ENCODE data around the gene HM13.
A peak's percentile ranks its signal among the peaks of the same experiment; 100 is the strongest.
"Not testable (repeated sequence)": the region's sequence is repeated elsewhere in the genome, so short reads cannot be mapped to it uniquely, and the experiment has no call there.

The HM13 gene

GRCh38 chr20:31514154-31515071 lies at the start of gene HM13:
HM13 (plus strand) TSS chr20:31514442; CDS start chr20:31514552, 110 bp downstream.
- DNase-seq (ENCODE audit: low spot score) = peak; percentile 88

- not testable (repeated sequence) for DNase-seq (ENCODE audit: low spot score)
Measured at GRCh38 chr20:31470946-31471345, 43.3 kb upstream of the HM13 start.

- no peak for DNase-seq (ENCODE audit: low spot score)
Measured at GRCh38 chr20:31472395-31473330, 41.6 kb upstream of the HM13 start.

GRCh38 chr20:31473331-31474096 lies 40.7 kb upstream of the HM13 start:
- no peak for DNase-seq (ENCODE audit: low spot score)

- no peak for DNase-seq (ENCODE audit: low spot score)
Measured at GRCh38 chr20:31474097-31474436, 40.2 kb upstream of the HM13 start.

GRCh38 chr20:31474758-31475427 lies 39.3 kb upstream of the HM13 start, which contains the start of the genes DEFB124 and REM1:
DEFB124 (minus strand) TSS chr20:31475127; CDS start chr20:31473013, 2,114 bp downstream.
REM1 (plus strand) TSS chr20:31475288; CDS start chr20:31476446, 1,158 bp downstream.
- DNase-seq (ENCODE audit: low spot score) = no peak

GRCh38 chr20:31475472-31476293 lies 38.6 kb upstream of the HM13 start:
- no peak for DNase-seq (ENCODE audit: low spot score)

- no peak for DNase-seq (ENCODE audit: low spot score)
Measured at GRCh38 chr20:31476294-31476585, 38.0 kb upstream of the HM13 start.

- DNase-seq (ENCODE audit: low spot score) = no peak
Measured at GRCh38 chr20:31476643-31477215, 37.5 kb upstream of the HM13 start.

GRCh38 chr20:31484001-31484400 lies 30.2 kb upstream of the HM13 start:
- DNase-seq (ENCODE audit: low spot score) = no peak

- DNase-seq (ENCODE audit: low spot score) = no peak
Measured at GRCh38 chr20:31485450-31486339, 28.5 kb upstream of the HM13 start.

GRCh38 chr20:31488115-31488514 lies 26.1 kb upstream of the HM13 start:
- DNase-seq (ENCODE audit: low spot score) = no peak

- DNase-seq (ENCODE audit: low spot score) = no peak
Measured at GRCh38 chr20:31489152-31489551, 25.1 kb upstream of the HM13 start.

GRCh38 chr20:31490752-31491151 lies 23.5 kb upstream of the HM13 start:
- no peak for DNase-seq (ENCODE audit: low spot score)

GRCh38 chr20:31494131-31494530 lies 20.1 kb upstream of the HM13 start:
- no peak for DNase-seq (ENCODE audit: low spot score)

GRCh38 chr20:31496761-31497295 lies 17.4 kb upstream of the HM13 start:
- no peak for DNase-seq (ENCODE audit: low spot score)

- no peak for DNase-seq (ENCODE audit: low spot score)
Measured at GRCh38 chr20:31497838-31498540, 16.3 kb upstream of the HM13 start.

GRCh38 chr20:31500527-31500926 lies 13.7 kb upstream of the HM13 start:
- DNase-seq (ENCODE audit: low spot score) = no peak
